HG03064 (cell line): ENCODE data around the gene TSPAN32.

ENCODE experiments used
- ATAC-seq: cut with Tn5 transposase; IDR thresholded peaks from one replicate; pipeline ENCODE4 v1.9.1; 2021; ENCODE audit warnings: low read depth; ENCODE audit not compliant: unreplicated experiment

Gene TSPAN32

GRCh38 chr11:2302896-2303626 lies 1.2 kb downstream of the TSPAN32 start:
- no peak for ATAC-seq

- no peak for ATAC-seq
These were observed 2.1 kb downstream of the TSPAN32 start for GRCh38 chr11:2303627-2304505.

- no peak for ATAC-seq
These were observed 2.8 kb downstream of the TSPAN32 start for GRCh38 chr11:2304506-2305139.

DNA sequence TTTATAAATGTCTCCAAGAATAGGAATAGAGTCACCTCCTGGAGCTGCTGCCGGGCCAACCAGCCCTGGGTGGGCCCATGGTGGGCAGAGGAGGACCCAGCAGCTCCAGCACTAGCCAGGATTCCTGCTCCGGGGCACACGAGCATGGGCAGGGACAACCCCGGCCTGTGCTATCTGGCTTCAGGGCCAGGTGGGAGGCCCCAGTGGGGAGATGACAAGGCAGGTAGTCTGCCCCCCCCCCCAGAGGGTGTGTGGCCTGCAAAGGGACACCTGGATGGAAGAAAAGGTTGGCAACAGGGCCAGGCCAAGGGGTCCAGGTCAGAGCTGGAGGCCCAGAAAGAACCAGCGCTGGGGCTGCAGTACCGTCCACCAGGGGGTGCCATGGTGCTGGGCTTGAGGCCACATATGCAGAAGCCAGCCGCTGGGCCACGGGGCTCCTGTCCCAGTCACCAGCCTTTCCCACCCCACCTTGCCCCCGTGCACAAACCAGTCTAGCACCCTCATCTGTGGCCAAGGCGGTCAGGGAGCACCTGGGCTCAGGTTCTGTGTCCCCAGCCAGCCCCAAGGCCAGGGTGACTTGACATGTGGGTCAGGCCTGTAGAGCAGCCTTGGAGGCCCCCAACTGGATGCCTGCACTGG lies 3.4 kb downstream of the TSPAN32 start:
- ATAC-seq: no peak

- no peak for ATAC-seq
These were observed 4.1 kb downstream of the TSPAN32 start for GRCh38 chr11:2305788-2306451.

- ATAC-seq: no peak
These were observed 4.6 kb downstream of the TSPAN32 start for GRCh38 chr11:2306452-2306823.

DNA sequence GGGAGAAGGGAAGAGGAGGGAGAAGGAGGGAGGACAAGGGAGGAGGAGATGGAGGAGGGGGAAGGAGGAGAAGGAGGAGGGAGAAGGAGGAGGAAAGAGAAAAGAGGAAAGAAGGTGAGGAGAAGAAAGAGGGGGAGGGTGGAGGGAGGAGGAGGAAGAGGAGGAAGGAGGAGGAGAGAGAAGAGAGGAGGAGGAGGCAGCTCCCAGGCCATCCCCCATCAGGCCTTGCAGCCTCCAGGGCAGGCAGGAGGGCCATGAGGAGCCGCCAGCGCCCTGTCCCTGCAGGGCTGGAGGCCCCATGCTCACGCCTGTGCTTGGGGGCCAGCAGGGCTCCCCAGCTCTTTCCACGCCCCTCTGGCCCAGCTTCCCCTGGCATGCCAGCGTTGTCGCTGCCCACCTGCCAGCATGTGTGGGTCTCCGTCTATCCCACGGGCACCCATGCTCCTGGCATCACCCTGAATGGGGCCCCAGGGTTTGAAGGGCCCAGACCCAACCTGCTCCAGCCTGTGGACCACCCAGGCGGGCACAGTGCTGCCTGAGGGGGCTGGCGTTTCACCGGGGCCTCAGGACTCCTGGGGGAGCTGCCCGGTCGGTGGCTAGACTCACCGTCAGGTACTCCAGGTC lies 5.2 kb downstream of the TSPAN32 start:
- ATAC-seq: no peak

GRCh38 chr11:2307501-2308331 lies 5.9 kb downstream of the TSPAN32 start:
- no peak for ATAC-seq

DNA sequence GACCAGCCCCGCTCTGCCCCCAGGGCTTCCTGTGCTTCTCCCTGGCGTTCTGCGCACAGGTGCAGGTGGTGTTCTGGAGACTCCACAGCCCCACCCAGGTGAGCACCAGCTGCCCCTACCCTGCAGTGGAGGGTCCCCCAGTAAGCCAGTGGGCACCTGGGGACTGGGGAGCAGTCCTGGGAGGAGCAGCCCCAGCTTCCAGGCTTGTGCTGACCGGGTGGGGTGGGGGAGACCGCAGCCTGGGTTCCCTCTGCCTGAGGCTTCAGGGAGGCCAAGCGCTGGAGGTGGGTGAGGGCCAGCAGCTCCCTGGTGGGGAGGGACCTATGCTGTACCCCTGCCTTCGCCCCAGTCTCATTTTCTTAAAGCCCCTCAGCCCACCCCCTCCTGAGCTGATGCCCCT lies 6.9 kb downstream of the TSPAN32 start:
- ATAC-seq: no peak

DNA sequence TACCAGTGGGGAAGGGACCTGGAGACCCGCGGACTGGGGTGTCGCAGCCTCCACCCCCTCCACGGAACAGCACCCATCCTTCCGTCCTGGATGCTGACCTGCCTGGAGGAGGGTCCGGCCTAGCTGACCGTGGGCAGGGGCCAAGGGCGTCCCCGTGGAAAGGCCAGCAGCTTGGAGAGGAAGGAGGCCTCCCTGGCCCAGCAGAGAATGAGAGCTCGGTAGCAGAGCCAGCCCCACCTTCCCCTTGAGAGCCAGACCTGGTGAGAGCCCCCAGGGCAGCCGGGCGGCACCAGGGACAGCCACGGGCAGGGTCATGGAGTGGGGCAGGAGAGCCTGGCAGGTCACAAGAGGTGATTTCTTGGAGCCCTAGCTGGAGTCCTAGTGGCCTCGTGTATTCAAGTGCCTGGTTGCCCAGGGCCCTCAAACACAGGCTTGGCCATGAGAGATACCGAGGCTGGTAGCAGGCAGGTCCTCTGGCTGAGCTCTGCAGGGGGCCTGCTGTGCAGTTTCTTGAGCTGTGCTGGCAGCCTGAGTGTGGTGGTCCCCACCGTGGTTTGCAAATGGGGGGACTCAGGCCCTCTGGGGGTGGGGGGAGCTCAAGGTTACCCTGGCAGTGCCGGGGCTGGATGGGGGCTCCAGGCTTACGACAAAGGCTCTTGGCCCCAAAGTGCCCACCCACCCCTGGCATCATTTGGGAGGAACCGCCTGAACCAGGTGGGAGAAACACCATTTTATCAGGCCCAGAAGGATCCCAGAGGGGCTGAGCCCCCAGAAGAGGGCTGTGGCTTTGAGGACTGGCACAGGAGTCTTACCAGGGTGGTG lies 7.6 kb downstream of the TSPAN32 start:
- no peak for ATAC-seq

- no peak for ATAC-seq
These were observed 8.4 kb downstream of the TSPAN32 start for GRCh38 chr11:2310073-2310785.

- ATAC-seq: no peak
These were observed 9.1 kb downstream of the TSPAN32 start for GRCh38 chr11:2310786-2311352.

- ATAC-seq: no peak
These were observed 9.7 kb downstream of the TSPAN32 start for GRCh38 chr11:2311353-2312133.

DNA sequence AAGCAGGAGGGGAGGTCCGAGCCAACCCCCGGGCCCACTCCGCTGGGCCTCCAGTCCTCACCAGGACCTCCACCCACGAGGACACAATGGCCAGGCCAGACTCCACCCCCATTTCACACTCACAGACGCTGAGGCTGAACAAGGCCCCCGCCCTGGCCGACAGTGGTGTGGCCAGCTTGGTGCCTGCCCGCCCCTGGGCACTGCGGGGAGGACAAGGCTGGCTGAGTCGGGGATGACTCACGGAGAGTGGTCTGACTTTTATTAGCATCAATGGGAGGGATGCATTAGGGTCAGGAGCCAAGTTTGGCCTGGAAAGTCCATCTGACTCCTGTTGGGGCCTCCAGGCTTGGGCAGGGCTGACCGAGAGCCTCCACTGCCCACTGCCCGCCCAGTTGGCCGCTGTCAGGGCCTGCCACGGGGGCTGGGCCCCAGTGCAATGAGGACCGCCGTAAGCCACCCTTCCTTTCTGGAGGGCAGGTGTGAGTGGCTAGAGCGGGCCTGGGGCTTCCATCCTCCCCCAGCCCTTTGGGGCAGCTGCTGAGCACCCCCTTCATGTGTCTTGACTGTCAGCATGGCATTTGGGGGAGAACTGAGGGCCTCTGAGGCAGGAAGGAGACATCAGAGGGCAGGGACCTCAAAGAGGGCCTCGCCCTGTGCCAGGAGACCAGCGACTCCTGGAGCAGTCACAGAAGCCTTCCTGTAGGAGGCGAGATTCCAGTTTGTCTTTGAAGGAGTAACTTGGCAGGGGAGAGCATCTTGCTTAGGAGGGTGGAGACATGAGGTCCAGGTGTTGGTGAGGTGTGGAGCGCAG lies 10.6 kb downstream of the TSPAN32 start:
- ATAC-seq: no peak

GRCh38 chr11:2313051-2313951 lies 11.5 kb downstream of the TSPAN32 start:
- no peak for ATAC-seq
